ENCODE measurements around the gene AGMO.

Gene AGMO

GRCh38 chr7:15561835-15562234 is at the start of gene AGMO:
AGMO (minus strand) TSS chr7:15562015.
- no peak for DNase-seq

DNA sequence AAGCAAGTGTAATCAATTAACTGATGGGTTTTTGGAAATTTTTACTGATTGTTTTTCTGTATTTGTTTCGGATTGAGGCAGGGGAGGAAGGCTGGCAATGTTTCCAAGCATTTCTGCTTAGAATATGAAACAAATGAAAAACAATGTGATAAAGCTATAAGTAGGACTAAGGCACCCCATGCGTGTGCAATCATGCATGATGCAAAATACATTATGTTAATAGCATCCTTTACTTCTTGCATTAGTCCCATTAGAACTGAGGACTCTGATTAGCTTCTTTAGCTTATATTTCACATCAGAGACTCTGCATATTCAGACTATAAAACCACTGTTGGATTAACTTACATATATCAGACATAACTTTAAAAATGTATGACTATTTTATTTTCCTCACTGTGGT is 48.7 kb upstream of the AGMO start:
- DNase-seq: no peak

DNA sequence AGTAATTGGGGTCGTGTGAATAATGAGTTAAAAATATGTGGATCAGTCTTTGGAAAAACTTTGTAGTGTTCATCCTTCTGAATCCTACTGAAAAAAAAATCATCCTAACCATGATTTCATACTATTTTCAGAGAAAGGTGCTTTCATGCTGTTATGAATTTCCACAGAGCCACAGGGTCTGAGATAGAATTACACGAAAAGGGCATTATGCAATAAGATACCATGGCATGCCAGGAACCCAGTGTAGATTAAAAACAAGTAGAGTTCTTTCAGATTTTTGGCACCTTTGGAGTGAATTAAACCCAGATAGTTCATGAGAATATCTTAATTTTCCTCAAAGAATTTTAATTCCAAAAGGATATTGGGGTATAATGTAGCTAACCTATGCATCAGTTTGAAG is 47.5 kb upstream of the AGMO start:
- DNase-seq: peak; percentile 29

DNA sequence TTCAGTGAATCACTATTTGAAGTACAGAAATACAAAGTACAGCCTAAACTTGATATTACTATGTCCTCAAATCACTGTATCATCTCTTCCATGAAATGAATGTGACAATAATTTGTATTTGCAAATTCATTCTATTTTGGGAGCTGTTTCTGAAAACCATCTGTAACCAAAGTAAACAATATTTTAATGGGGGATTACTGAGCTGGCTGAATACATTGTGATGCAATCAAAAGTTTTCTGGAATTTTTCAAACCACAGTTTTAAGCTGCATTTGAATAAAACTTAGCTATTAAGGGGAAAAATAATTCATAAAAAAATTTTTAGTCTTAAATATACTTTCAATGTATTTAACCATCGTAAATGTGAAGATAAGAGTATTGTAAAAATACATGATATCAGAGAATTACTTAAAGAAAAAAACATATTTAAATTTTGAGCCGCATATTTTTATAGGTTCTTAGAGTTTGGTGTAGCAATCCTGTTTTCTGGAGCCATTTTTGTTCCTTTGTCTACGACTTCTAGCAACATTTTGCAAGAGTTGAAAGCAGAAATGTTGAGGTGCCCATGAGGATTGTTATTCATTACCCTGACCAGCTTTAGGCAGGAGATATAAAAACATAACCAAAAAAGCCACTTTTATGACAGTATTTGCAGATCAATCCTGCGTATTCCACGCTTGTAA is 45.9 kb upstream of the AGMO start:
- DNase-seq: no peak

DNA sequence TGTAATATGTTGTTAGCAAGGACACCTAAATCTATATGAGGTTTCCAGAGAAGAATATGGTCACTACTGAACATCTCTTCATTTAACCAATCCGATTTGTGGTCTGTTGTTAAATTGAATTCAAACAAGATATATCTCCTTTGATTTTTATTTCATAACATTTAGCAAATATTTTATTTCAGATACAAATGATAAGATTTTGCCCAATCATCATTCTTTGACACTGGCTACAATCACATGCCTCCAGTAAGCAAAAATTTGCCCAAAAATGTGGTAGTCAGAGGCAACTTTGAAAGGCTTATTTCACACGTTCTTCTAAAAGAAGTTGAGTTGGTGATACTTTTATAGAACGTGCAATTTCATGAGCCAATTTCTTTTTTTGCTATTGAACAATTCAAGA is 44.7 kb upstream of the AGMO start:
- DNase-seq: no peak

GRCh38 chr7:15604166-15604565 is 42.4 kb upstream of the AGMO start:
- no peak for DNase-seq

- peak; percentile 87 for DNase-seq
Measured at GRCh38 chr7:15603124-15603523, 41.3 kb upstream of the AGMO start.

DNA sequence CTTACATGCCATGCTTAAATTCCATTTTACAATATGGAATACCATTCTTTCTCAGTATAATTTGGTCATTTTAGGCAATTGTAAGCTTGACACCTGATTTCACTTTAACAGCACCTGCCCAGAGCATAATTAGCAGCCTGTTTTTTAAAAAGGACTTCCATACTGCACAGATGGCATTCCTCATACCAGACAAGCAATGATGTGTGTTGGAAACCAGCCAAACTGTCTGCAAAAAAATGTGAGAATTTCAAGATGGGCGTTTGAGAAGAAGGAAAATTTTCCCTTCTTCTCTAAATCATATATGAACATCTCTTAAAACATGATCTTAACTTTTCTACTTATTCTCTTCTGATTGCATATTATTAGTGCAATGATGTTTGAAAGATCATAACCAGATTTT is 40.4 kb upstream of the AGMO start:
- peak; percentile 67 for DNase-seq

GRCh38 chr7:15601175-15601574 is 39.4 kb upstream of the AGMO start:
- DNase-seq: no peak

DNA sequence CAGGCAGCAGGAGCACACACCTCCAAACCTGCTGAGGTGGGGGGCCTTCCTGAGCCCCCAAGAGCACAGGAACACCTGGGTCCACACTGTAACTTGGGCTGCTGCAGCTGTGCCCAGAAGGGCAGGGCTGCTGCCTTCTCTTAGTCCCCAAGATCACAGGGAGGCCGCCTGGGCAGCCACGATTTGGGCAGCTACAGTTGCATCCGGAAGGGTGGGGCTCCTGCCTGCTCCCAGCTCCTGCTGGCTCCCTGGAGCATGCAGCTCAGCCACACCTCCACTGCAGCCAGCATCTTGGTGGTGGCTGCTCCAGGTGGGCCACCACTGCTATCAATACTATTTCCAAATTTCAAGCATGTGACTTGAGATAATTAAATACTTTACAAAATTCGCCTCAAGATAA is 38.5 kb upstream of the AGMO start:
- DNase-seq: no peak

- DNase-seq: peak; percentile 53
Measured at GRCh38 chr7:15594461-15594860, 32.6 kb upstream of the AGMO start.

DNA sequence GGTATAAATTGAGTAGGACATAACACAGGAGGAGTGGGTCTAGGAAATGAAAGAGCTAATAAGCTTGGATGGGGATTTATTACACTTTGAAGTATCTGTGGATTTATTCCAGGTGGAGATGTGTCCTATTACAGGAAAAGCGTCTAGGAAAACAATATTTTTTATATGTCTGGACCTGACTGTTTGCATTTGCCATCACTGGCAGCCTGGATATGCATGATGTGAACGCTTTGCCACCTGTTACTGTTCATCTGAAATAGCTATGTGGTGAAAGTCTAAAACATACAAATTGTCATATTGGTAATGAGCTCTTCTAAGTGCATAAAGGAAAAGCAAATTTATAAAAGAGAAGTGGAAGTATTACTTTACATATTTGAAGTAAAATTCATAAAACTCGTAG is 31.6 kb upstream of the AGMO start:
- DNase-seq: no peak

- DNase-seq: no peak
Measured at GRCh38 chr7:15586266-15586665, 24.5 kb upstream of the AGMO start.

- DNase-seq: no peak
Measured at GRCh38 chr7:15584575-15584974, 22.8 kb upstream of the AGMO start.

- peak; percentile 22 for DNase-seq
Measured at GRCh38 chr7:15582773-15583172, 21.0 kb upstream of the AGMO start.

- no peak for DNase-seq
Measured at GRCh38 chr7:15581352-15581951, 19.6 kb upstream of the AGMO start.

- DNase-seq: no peak
Measured at GRCh38 chr7:15580604-15581351, 19.0 kb upstream of the AGMO start.

GRCh38 chr7:15577600-15577999 is 15.8 kb upstream of the AGMO start:
- DNase-seq: no peak

- DNase-seq: peak; percentile 67
Measured at GRCh38 chr7:15571301-15571878, 9.6 kb upstream of the AGMO start.

- no peak for DNase-seq
Measured at GRCh38 chr7:15567652-15568051, 5.8 kb upstream of the AGMO start.

DNA sequence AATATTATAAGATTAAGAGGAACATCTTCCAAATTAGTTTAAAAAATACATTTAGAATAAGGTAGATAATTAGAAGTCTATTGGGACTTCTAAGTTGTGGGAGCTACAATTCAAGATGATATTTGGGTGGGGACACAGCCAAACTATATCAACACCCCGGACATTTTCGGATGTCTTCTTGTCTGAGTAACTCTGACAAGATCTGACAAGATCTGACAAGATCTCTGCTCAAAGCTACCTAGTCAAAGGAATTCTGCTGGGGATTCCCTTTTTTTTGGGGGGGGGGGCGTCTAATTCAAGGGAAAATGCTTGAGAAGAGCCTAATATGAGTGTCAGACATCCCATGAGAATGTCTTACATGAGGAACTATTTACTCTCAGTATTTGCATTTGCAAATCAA is 5.2 kb upstream of the AGMO start:
- no peak for DNase-seq

GRCh38 chr7:15566476-15566875 is 4.7 kb upstream of the AGMO start:
- DNase-seq: no peak

DNA sequence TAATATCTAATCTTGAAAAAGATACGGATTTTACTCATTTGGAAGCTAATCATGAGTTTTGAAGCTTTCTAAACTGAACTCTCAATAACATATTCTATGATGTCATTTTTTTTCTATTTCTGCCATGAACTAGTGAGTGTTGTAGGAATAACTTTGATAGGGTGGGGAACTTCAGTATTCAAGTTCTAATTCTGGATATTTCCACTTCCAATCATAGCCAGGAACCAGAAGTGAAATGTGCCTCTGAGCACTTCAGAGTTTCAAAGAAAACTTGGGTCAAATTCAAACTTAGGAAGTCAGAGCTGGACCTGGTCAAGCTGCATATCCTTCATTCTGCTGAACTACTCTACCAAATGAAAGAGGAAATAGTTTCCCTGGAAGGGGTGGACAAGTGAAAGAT is 847 bp downstream of the AGMO start:
- no peak for DNase-seq

GRCh38 chr7:15559416-15559928 is 2.3 kb downstream of the AGMO start:
- DNase-seq: no peak
